ENCODE results near the gene RABGAP1L. TPM values are rescaled to one million over a fixed set of nuclear protein-coding genes. Genes with fewer than 3 reads are reported as not detected.
"Not testable (repeated sequence)": the region's sequence is repeated elsewhere in the genome, so short reads cannot be mapped to it uniquely, and the experiment has no call there.

The RABGAP1L gene
- total RNA-seq, 4 donors from 2014 or later: 48.2 to 102 (median 59.1) TPM

GRCh38 chr1:174469687-174470086 lies 310.4 kb downstream of the RABGAP1L start:
- WGBS: 43% methylated on average over 1 of the region's 1 CpG
- Histone ChIP-seq H3K4me1 (no peaks in the 10 kb centered on the region), H3K4me3 (no peak overlapping the region), H3K36me3 (no peaks in the 10 kb centered on the region), H3K27ac (no peak overlapping the region), H3K9me3 (no peaks in the 10 kb centered on the region), H3K27me3 (no peaks in the 10 kb centered on the region)
- DNase-seq (ENCODE audit: low spot score in 2 of 2): no peak
- no peak for TF ChIP-seq EP300 (IDR thresholded peaks at IDR 0.05)
- TF ChIP-seq POLR2A (IDR thresholded peaks at IDR 0.05): no peak
- TF ChIP-seq POLR2AphosphoS5 (IDR thresholded peaks at IDR 0.05): no peak
- TF ChIP-seq CTCF (IDR thresholded peaks at IDR 0.05): no peak

- no peaks in the 10 kb centered on the region for H3K36me3 ChIP-seq
- 100% methylated on average over 1 of the region's 1 CpG for WGBS
- H3K27me3 ChIP-seq: no peaks in the 10 kb centered on the region
- no peak for DNase-seq (ENCODE audit: low spot score in 2 of 2)
- no peak overlapping the region for H3K27ac ChIP-seq
- no peaks in the 10 kb centered on the region for H3K9me3 ChIP-seq
- H3K4me1 ChIP-seq: no peaks in the 10 kb centered on the region
- H3K4me3 ChIP-seq: no peak overlapping the region
- TF ChIP-seq EP300 (IDR thresholded peaks at IDR 0.05) (no peak), POLR2A (IDR thresholded peaks at IDR 0.05) (no peak), CTCF (IDR thresholded peaks at IDR 0.05) (no peak), POLR2AphosphoS5 (IDR thresholded peaks at IDR 0.05) (no peak)
These were observed 320.0 kb downstream of the RABGAP1L start for GRCh38 chr1:174479281-174479680.

DNA sequence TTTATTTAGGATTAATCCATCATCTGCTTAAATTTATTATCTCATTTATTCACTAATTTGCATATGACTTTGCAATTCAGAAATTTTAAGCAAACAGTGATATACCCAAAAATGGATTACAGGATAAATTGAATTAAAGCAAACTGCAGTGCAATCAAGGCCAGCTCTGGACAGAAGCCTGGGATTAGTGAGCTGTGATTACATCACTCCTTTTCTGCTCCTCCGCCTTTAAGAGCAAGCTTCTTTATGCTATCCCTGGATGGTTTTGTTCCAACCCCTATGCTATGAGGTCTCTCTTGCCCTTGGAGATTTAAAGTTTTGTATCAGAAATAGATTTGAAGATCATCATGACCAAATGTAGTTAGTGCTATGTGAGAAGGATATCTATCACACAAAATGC lies 321.0 kb downstream of the RABGAP1L start:
- no peak for DNase-seq (ENCODE audit: low spot score in 2 of 2)
- Histone ChIP-seq H3K27ac (no peak overlapping the region), H3K27me3 (no peaks in the 10 kb centered on the region), H3K4me1 (no peaks in the 10 kb centered on the region), H3K36me3 (no peaks in the 10 kb centered on the region), H3K9me3 (no peaks in the 10 kb centered on the region), H3K4me3 (no peak overlapping the region)
- 71% methylated on average over 1 of the region's 1 CpG for WGBS
- no peak for TF ChIP-seq POLR2AphosphoS5 (IDR thresholded peaks at IDR 0.05)
- no peak for TF ChIP-seq CTCF (IDR thresholded peaks at IDR 0.05)
- TF ChIP-seq EP300 (IDR thresholded peaks at IDR 0.05): no peak
- no peak for TF ChIP-seq POLR2A (IDR thresholded peaks at IDR 0.05)

DNA sequence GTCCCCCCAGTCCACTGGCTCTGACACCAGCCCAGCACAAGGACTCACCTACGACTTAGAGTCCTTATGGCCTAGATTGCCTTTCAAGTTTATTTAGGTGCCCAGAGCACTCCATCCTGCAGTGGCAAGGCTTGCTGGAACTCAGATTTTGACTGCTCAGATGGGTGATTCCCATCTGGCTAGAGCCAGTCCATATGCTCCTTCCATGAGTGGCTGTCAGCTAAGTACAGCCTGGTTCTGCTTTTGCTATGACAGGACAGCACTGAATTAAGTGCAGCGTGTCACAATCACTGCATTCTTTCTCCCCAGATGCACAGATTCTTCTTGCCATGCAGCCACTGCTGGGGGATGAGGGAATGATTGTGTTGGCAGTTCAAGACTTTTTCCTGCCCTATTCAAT lies 332.3 kb downstream of the RABGAP1L start:
- Histone ChIP-seq H3K36me3 (no peaks in the 10 kb centered on the region), H3K9me3 (no peaks in the 10 kb centered on the region), H3K27me3 (no peaks in the 10 kb centered on the region), H3K27ac (no peak overlapping the region), H3K4me3 (no peak overlapping the region), H3K4me1 (no peaks in the 10 kb centered on the region)
- no peak for TF ChIP-seq POLR2AphosphoS5 (IDR thresholded peaks at IDR 0.05)
- TF ChIP-seq EP300 (IDR thresholded peaks at IDR 0.05): no peak
- no peak for TF ChIP-seq POLR2A (IDR thresholded peaks at IDR 0.05)
- no peak for TF ChIP-seq CTCF (IDR thresholded peaks at IDR 0.05)
- DNase-seq (ENCODE audit: low spot score in 2 of 2): no peak
- WGBS: 85% methylated on average over 2 of the region's 2 CpGs

DNA sequence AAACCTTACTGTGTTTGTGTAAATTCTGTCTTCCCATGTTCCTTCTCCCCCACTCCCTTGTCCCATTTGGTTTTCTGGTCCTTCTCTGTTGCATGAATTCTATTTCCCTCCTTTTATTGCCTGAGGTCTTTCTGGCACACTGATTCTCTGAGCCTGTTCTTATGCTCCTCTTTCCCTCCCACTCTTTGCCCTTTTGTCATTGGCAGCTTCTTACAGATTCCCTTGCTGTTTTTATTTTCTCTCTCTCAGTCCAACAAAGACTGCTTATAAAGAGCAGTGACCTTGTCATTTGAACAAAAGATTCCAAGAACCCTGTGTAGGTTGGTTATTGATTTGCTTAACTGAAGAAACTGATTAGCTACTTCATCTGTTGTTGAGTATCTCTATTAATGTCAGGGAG lies 338.2 kb downstream of the RABGAP1L start:
- no peaks in the 10 kb centered on the region for H3K9me3 ChIP-seq
- peaks cover 8% of the 10 kb centered on the region for H3K4me1 ChIP-seq
- no peaks in the 10 kb centered on the region for H3K27me3 ChIP-seq
- TF ChIP-seq EP300 (IDR thresholded peaks at IDR 0.05) (no peak), CTCF (IDR thresholded peaks at IDR 0.05) (no peak), POLR2A (IDR thresholded peaks at IDR 0.05) (no peak), POLR2AphosphoS5 (IDR thresholded peaks at IDR 0.05) (no peak)
- no peak overlapping the region for H3K4me3 ChIP-seq
- no peaks in the 10 kb centered on the region for H3K36me3 ChIP-seq
- DNase-seq (ENCODE audit: low spot score in 2 of 2): no peak
- no peak overlapping the region for H3K27ac ChIP-seq

DNA sequence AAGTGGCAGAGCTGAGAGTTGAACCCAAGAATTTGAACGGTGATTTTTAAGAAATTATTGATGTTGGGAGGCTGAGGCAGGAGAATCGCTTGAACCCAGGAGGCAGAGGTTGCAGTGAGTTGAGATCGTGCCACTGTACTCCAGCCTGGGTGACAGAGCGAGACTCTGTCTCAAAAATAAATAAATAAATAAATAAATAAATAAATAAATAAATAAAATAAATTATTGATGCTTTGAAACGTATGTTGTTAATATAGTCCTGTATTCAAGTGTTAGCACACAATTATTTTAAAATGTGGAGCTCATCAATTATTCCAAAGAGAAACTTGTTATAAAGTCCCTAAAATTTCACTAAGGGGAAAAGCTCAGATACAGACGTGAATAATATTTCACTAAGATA lies 357.4 kb downstream of the RABGAP1L start:
- H3K27me3 ChIP-seq; H3K36me3 ChIP-seq; H3K27ac ChIP-seq; H3K9me3 ChIP-seq; H3K4me1 ChIP-seq; H3K4me3 ChIP-seq; DNase-seq (ENCODE audit: low spot score in 2 of 2): not testable (repeated sequence)
- 94% methylated on average over 6 of the region's 6 CpGs for WGBS
